IMR-90 (cell line): ENCODE data around the gene PRAMEF11. TPM values are rescaled to one million over a fixed set of nuclear protein-coding genes. Genes with fewer than 3 reads are reported as not detected.

ENCODE experiments used
- ATAC-seq: fragments of 200-7000 bp; cut with Tn5 transposase; 2 replicates; pipeline ENCODE4 v1.9.1; 2020; ENCODE audit warnings: low read depth, mild to moderate bottlenecking, moderate library complexity
- BruUV-seq: library from RNA; stranded (reverse); fragments of 400-500 nt; replicated peaks from 2 replicates; lab custom pipeline; 2021; lab: Mats Ljungman, UMichigan
- CTCF ChIA-PET: fragments of 300-600 bp; formaldehyde crosslinking; extraction: SDS; loops from one replicate; lab custom pipeline; 2021; ENCODE audit warnings: antibody characterized with exemption; lab: Yijun Ruan, JAX
- POLR2A ChIA-PET: fragments of 300-600 bp; sonication (Branson Sonifier 250); formaldehyde crosslinking; loops from one replicate; lab custom pipeline; 2022; ENCODE audit warnings: antibody characterized with exemption; ENCODE audit not compliant: unreplicated experiment; lab: Charles Lee
- DNase-seq: peaks from one replicate; pipeline ENCODE4 v3.0.0; 2013
- H2AFZ ChIP-seq: replicated peaks from 2 replicates; pipeline ENCODE3; 2013; ENCODE audit warnings: low read length, mild to moderate bottlenecking; ENCODE audit not compliant: poor library complexity
- H2AK5ac ChIP-seq: 2 replicates; pipeline ENCODE4 v1.6.1; 2013; ENCODE audit warnings: low read depth, low read length, inconsistent platforms
- H2AK9ac ChIP-seq: replicated peaks from 2 replicates; pipeline ENCODE3; 2013; ENCODE audit warnings: mild to moderate bottlenecking, low read depth, low read length, moderate library complexity; ENCODE audit not compliant: poor library complexity
- H2BK120ac ChIP-seq: 2 replicates; pipeline ENCODE4 v1.6.1; 2013; ENCODE audit warnings: low read depth, low read length, inconsistent platforms
- H2BK15ac ChIP-seq: 3 replicates; pipeline ENCODE4 v1.6.1; 2013; ENCODE audit warnings: low read depth, low read length, inconsistent platforms
- H2BK20ac ChIP-seq: 2 replicates; pipeline ENCODE4 v1.6.1; 2013; ENCODE audit warnings: low read depth, mild to moderate bottlenecking, inconsistent platforms, low read length, moderate library complexity
- H2BK5ac ChIP-seq: 2 replicates; pipeline ENCODE4 v1.6.1; 2013; ENCODE audit warnings: mild to moderate bottlenecking, low read depth, low read length, inconsistent platforms; ENCODE audit not compliant: poor library complexity, severe bottlenecking
- H3K14ac ChIP-seq: replicated peaks from 2 replicates; pipeline ENCODE4 v1.6.1; 2013; ENCODE audit warnings: low read depth, low read length, inconsistent platforms
- H3K18ac ChIP-seq: 2 replicates; pipeline ENCODE4 v1.6.1; 2013; ENCODE audit warnings: low read depth, low read length, control low read depth
- H3K23ac ChIP-seq: 2 replicates; pipeline ENCODE4 v1.6.1; 2013; ENCODE audit warnings: low read depth, low read length, inconsistent platforms
- H3K27ac ChIP-seq: 2 replicates; pipeline ENCODE4 v1.5.1; 2013; ENCODE audit warnings: mild to moderate bottlenecking, control low read depth, low read length; ENCODE audit not compliant: insufficient read depth
- H3K27me3 ChIP-seq: 2 replicates; pipeline ENCODE4 v1.6.1; 2013; ENCODE audit warnings: low read length; ENCODE audit not compliant: control insufficient read depth, insufficient read depth
- H3K36me3 ChIP-seq: 2 replicates; pipeline ENCODE4 v1.6.1; 2013; ENCODE audit warnings: low read length, mixed read lengths; ENCODE audit not compliant: control insufficient read depth, insufficient read depth
- H3K4ac ChIP-seq: 2 replicates; pipeline ENCODE4 v1.6.1; 2013; ENCODE audit warnings: low read depth, low read length, inconsistent platforms
- H3K4me1 ChIP-seq: 2 replicates; pipeline ENCODE4 v1.6.1; 2013; ENCODE audit warnings: low read length, mixed read lengths; ENCODE audit not compliant: control insufficient read depth, insufficient read depth
- H3K4me2 ChIP-seq: 2 replicates; pipeline ENCODE4 v1.6.1; 2013; ENCODE audit warnings: low read depth, mild to moderate bottlenecking, control low read depth, low read length, moderate library complexity
- H3K4me3 ChIP-seq: 2 replicates; pipeline ENCODE4 v1.5.1; 2013; ENCODE audit warnings: low read depth, mild to moderate bottlenecking, control low read depth, low read length, moderate library complexity; ENCODE audit not compliant: insufficient read depth
- H3K56ac ChIP-seq: 2 replicates; pipeline ENCODE4 v1.6.1; 2013; ENCODE audit warnings: low read length, inconsistent platforms; ENCODE audit not compliant: insufficient read depth; ENCODE audit errors: extremely low read depth
- H3K79me1 ChIP-seq, 2 experiments: 2 replicates each; pipeline ENCODE4 v1.6.1; 2013; ENCODE audit warnings: low read length in 2 of 2, inconsistent platforms in 1 of 2, low read depth in 1 of 2
- H3K9ac ChIP-seq: 2 replicates; pipeline ENCODE4 v1.6.1; 2013; ENCODE audit warnings: low read depth, low read length, control low read depth
- H3K9me1 ChIP-seq: 2 replicates; pipeline ENCODE4 v1.6.1; 2013; ENCODE audit warnings: low read length, inconsistent platforms; ENCODE audit not compliant: insufficient read depth
- H3K9me3 ChIP-seq: 2 replicates; pipeline ENCODE4 v1.6.1; 2013; ENCODE audit warnings: low read length; ENCODE audit not compliant: control insufficient read depth, insufficient read depth
- H4K20me1 ChIP-seq: 2 replicates; pipeline ENCODE4 v1.6.1; 2013; ENCODE audit warnings: low read length, inconsistent platforms; ENCODE audit not compliant: insufficient read depth
- H4K5ac ChIP-seq: 2 replicates; pipeline ENCODE4 v1.6.1; 2013; ENCODE audit warnings: mild to moderate bottlenecking, low read depth, low read length, control low read depth
- H4K8ac ChIP-seq, 2 experiments: 2 replicates each; pipeline ENCODE4 v1.6.1; 2013; ENCODE audit warnings: low read depth in 2 of 2, low read length in 2 of 2, control low read depth in 1 of 2, inconsistent platforms in 1 of 2
- H4K91ac ChIP-seq: 2 replicates; pipeline ENCODE4 v1.6.1; 2013; ENCODE audit warnings: low read depth, low read length, inconsistent platforms; ENCODE audit not compliant: insufficient read depth
- BHLHE40 ChIP-seq: fragments of 150-350 bp; IDR thresholded peaks from 2 replicates; pipeline ENCODE4 v1.6.1; 2016; ENCODE audit warnings: mild to moderate bottlenecking, low read depth, low read length
- CEBPB ChIP-seq: IDR thresholded peaks from 2 replicates; pipeline ENCODE4 v1.6.1; 2012; ENCODE audit warnings: low read depth, low read length, improper control_type of control experiment
- CHD1 ChIP-seq: IDR thresholded peaks from 2 replicates; pipeline ENCODE4 v1.6.1; 2012; ENCODE audit warnings: low read depth, low read length, improper control_type of control experiment
- MAZ ChIP-seq: IDR thresholded peaks from 2 replicates; pipeline ENCODE4 v1.6.1; 2012; ENCODE audit warnings: low read depth, mild to moderate bottlenecking, low read length, improper control_type of control experiment, moderate library complexity, borderline replicate concordance
- MXI1 ChIP-seq: IDR thresholded peaks from 2 replicates; pipeline ENCODE4 v1.6.1; 2012; ENCODE audit warnings: low read depth, mild to moderate bottlenecking, low read length, moderate library complexity, borderline replicate concordance
- NFE2L2 ChIP-seq: fragments of 150-350 bp; IDR thresholded peaks from 2 replicates; pipeline ENCODE4 v1.6.1; 2016; ENCODE audit warnings: low read depth, mild to moderate bottlenecking, low read length
- POLR2A ChIP-seq: IDR thresholded peaks from 2 replicates; pipeline ENCODE4 v1.6.1; 2012; ENCODE audit warnings: mild to moderate bottlenecking, low read depth, low read length
- RFX5 ChIP-seq: IDR thresholded peaks from 2 replicates; pipeline ENCODE4 v1.8.0; 2012; ENCODE audit warnings: low read depth, mild to moderate bottlenecking, low read length, moderate library complexity
- SMC3 ChIP-seq: fragments of 150-350 bp; IDR thresholded peaks from 2 replicates; pipeline ENCODE4 v1.6.1; 2016; ENCODE audit warnings: low read depth, mild to moderate bottlenecking, antibody characterized with exemption, low read length, moderate library complexity
- USF2 ChIP-seq: fragments of 150-350 bp; IDR thresholded peaks from 2 replicates; pipeline ENCODE4 v1.6.1; 2017; ENCODE audit warnings: mild to moderate bottlenecking, antibody characterized with exemption, low read length, low read depth
- WGBS, 2 experiments: methylation state at CpG; one replicate each; pipeline versions ENCODE4 v1.1.5 to v1.1.7; 2013; ENCODE audit warnings: missing lambda C conversion rate in 2 of 2; ENCODE audit not compliant: insufficient read length in 1 of 2; ENCODE audit errors: extremely low coverage in 2 of 2; 5-methylcytosine and 5-hydroxymethylcytosine counted together
- dilution Hi-C: fragments of 300-500 bp; cut with HindIII; formaldehyde crosslinking; loops from one replicate; pipeline ENCODE4 v1.14.3; 2018; ENCODE audit warnings: low sequenced_read_pairs; ENCODE audit not compliant: unreplicated experiment
- in situ Hi-C: fragments of 300-500 bp; cut with MboI; formaldehyde crosslinking; loops from 3 replicates; pipeline ENCODE4 v1.14.3; 2019; ENCODE audit warnings: low sequenced_read_pairs, inconsistent platforms, mixed read lengths
- intact Hi-C: fragments of 100-400 bp; cut with micrococcal nuclease; formaldehyde crosslinking; loops from 2 replicates; pipeline ENCODE4 v1.10.0; 2022
- polyA plus RNA-seq, 3 experiments: library from polyadenylated mRNA; depleted of rRNA; stranded (reverse); fragments of >200 nt; gene quantifications; 2 replicates each; pipeline ENCODE4 v1.2.3, GENCODE V29; 2012; ENCODE audit warnings: low replicate concordance in 1 of 3
- total RNA-seq: library from RNA; depleted of rRNA; stranded (reverse); fragments of >200 nt; gene quantifications from 2 replicates; pipeline ENCODE4 v1.2.3, GENCODE V29; 2012
- TF ChIP-seq, protein P1 (sequence below): conservative IDR thresholded peaks from 2 replicates; pipeline ENCODE4 v1.5.1; 2012; ENCODE audit warnings: mild to moderate bottlenecking, low read depth, low read length, improper control_type of control experiment

Gene PRAMEF11
- total and polyA plus RNA-seq, 2 of the 4 experiments (the other 2 are of a cell fraction), result not detected

GRCh38 chr1:12775443-12775842, 55.8 kb downstream of the PRAMEF11 start:
- ATAC-seq, result no peak
- POLR2A ChIA-PET, result no interaction called here
- H4K20me1 ChIP-seq, result no peaks in the 10 kb centered on the region
- no peak for DNase-seq
- no peaks in the 10 kb centered on the region for H3K36me3 ChIP-seq
- no peak overlapping the region for H2BK20ac ChIP-seq
- H3K4ac ChIP-seq, result no peak overlapping the region
- dilution Hi-C loops, result no loop called here
- WGBS, 2 experiments, result no CpG with 5 or more reads among the region's 8 CpGs
- no peak overlapping the region for H3K27ac ChIP-seq
- TF ChIP-seq MAZ (no peak), CHD1 (no peak), BHLHE40 (no peak), USF2 (no peak), RFX5 (no peak), MXI1 (no peak), CEBPB (no peak), POLR2A (no peak), SMC3 (no peak), NFE2L2 (no peak)
- TF ChIP-seq, protein P1, sequence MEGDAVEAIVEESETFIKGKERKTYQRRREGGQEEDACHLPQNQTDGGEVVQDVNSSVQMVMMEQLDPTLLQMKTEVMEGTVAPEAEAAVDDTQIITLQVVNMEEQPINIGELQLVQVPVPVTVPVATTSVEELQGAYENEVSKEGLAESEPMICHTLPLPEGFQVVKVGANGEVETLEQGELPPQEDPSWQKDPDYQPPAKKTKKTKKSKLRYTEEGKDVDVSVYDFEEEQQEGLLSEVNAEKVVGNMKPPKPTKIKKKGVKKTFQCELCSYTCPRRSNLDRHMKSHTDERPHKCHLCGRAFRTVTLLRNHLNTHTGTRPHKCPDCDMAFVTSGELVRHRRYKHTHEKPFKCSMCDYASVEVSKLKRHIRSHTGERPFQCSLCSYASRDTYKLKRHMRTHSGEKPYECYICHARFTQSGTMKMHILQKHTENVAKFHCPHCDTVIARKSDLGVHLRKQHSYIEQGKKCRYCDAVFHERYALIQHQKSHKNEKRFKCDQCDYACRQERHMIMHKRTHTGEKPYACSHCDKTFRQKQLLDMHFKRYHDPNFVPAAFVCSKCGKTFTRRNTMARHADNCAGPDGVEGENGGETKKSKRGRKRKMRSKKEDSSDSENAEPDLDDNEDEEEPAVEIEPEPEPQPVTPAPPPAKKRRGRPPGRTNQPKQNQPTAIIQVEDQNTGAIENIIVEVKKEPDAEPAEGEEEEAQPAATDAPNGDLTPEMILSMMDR, result no peak
- H4K8ac ChIP-seq, result no peak overlapping the region
- no peak overlapping the region for H3K56ac ChIP-seq
- H3K27me3 ChIP-seq, result no peaks in the 10 kb centered on the region
- no peak overlapping the region for H3K23ac ChIP-seq
- no peaks in the 10 kb centered on the region for H3K9me1 ChIP-seq
- intact Hi-C loops, result no loop called here
- BruUV-seq, result no TSS peak
- H2BK5ac ChIP-seq, result no peak overlapping the region
- H4K91ac ChIP-seq, result no peak overlapping the region
- H3K9ac ChIP-seq, result no peak overlapping the region
- H2BK120ac ChIP-seq, result no peak overlapping the region
- H3K18ac ChIP-seq, result no peak overlapping the region
- H2AK5ac ChIP-seq, result no peak overlapping the region
- no peak overlapping the region for H2AK9ac ChIP-seq
- H3K4me2 ChIP-seq, result no peak overlapping the region
- H3K9me3 ChIP-seq, result peaks cover 36% of the 10 kb centered on the region
- no peak overlapping the region for H4K5ac ChIP-seq
- no peak overlapping the region for H2BK15ac ChIP-seq
- CTCF ChIA-PET, result no interaction called here
- in situ Hi-C loops, result no loop called here
- no peak overlapping the region for H3K14ac ChIP-seq
- H2AFZ ChIP-seq, result no peak overlapping the region
- H3K4me3 ChIP-seq, result no peak overlapping the region
- H3K4me1 ChIP-seq, result no peaks in the 10 kb centered on the region
- H3K79me1 ChIP-seq, result no peaks in the 10 kb centered on the region
